Measurements from ENCODE around the gene KRTAP10-2. TPM values are rescaled to one million over a fixed set of nuclear protein-coding genes. Genes with fewer than 3 reads are reported as not detected.
A peak's percentile ranks its signal among the peaks of the same experiment; 100 is the strongest.
"Not testable (repeated sequence)": the region's sequence is repeated elsewhere in the genome, so short reads cannot be mapped to it uniquely, and the experiment has no call there.

The KRTAP10-2 gene
- polyA plus RNA-seq = not detected in 3 replicates
- not detected for polyA plus RNA-seq (2011; ENCODE audit: low read depth)
- polyA plus RNA-seq (2011; cell fraction: cytosol; rRNA removed) = not detected in 2 replicates
- polyA plus RNA-seq (2011; cell fraction: nucleus; rRNA removed) = not detected in 2 replicates
- not detected in 2 replicates for polyA plus RNA-seq (2012; ENCODE audit: low replicate concordance)
- not detected in 3 replicates for polyA minus RNA-seq
- polyA minus RNA-seq (2011; cell fraction: cytosol; rRNA and poly(A)+ RNA removed) = not detected
- polyA minus RNA-seq (2011; cell fraction: nucleus; rRNA and poly(A)+ RNA removed) = not detected in 2 replicates

- Histone ChIP-seq H3K4me3 (ENCODE audit: control insufficient read depth in 2 of 3, extremely low read depth in 1 of 3, insufficient read depth in 2 of 3, low read depth in 1 of 3, low read length in 3 of 3) (no peak within 1 kb of the TSS), H3K79me2 (ENCODE audit: control insufficient read depth, insufficient read depth, low read length) (no peaks in the 10 kb centered on the region), H2AFZ (ENCODE audit: control insufficient read depth, low read length) (no peak within 1 kb of the TSS), H3K27me3 (ENCODE audit: control insufficient read depth, extremely low read depth, insufficient read depth, low read length) (peaks cover 4% of the 10 kb centered on the region), H3K36me3 (ENCODE audit: control insufficient read depth in 2 of 2, extremely low read depth in 1 of 2, insufficient read depth in 2 of 2, low read length in 2 of 2) (no peaks in the 10 kb centered on the region), H3K9me3 (ENCODE audit: control insufficient read depth, low read depth, low read length) (no peaks in the 10 kb centered on the region), H3K27ac (ENCODE audit: control insufficient read depth, insufficient read depth, low read length) (no peak within 1 kb of the TSS), H4K20me1 (ENCODE audit: control insufficient read depth, extremely low read depth, insufficient read depth, low read length) (no peaks in the 10 kb centered on the region), H3K9ac (ENCODE audit: control insufficient read depth, extremely low read depth, insufficient read depth, low read length) (no peak within 1 kb of the TSS), H3K4me2 (ENCODE audit: control insufficient read depth, extremely low read depth, insufficient read depth, low read depth, low read length) (peak within 1 kb of the TSS; percentile 2), H3K4me1 (ENCODE audit: control insufficient read depth, extremely low read depth, insufficient read depth, low read length) (peaks cover 22% of the 10 kb centered on the region), H3K9me1 (ENCODE audit: control insufficient read depth, extremely low read depth, insufficient read depth, low read length) (no peaks in the 10 kb centered on the region)
- TF ChIP-seq CTCF (optimal IDR thresholded peaks at IDR 0.05 in 1 of 3, IDR thresholded peaks at IDR 0.05 in 1 of 3, conservative IDR thresholded peaks at IDR 0.05 in 1 of 3; ENCODE audit: extremely low read depth in 1 of 3, insufficient read depth in 2 of 3, low read length in 3 of 3) = no peak
- TF ChIP-seq EZH2 (IDR thresholded peaks at IDR 0.05; ENCODE audit: low read length) = no peak
- dilution Hi-C loops (cut with MboI; ENCODE audit: extremely low pct_ligation_motif_present, low sequenced_read_pairs) = no loop called here
- FAIRE-seq (no peak), DNase-seq (ENCODE audit: low read depth, low spot score) (no peak)
Measured at GRCh38 chr21:44551340-44551961, at the start of gene KRTAP10-2. KRTAP10-2 (minus strand) TSS chr21:44551505; CDS start chr21:44551458, 47 bp downstream.

DNA sequence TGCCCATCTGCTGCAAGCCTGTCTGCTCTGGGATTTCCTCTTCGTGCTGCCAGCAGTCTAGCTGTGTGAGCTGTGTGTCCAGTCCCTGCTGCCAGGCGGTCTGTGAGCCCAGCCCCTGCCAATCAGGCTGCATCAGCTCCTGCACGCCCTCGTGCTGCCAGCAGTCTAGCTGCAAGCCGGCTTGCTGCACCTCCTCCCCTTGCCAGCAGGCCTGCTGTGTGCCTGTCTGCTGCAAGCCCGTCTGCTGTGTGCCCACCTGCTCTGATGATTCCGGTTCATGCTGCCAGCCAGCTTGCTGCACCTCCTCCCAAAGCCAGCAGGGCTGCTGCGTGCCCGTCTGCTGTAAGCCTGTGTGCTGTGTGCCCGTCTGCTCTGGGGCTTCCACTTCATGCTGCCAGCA is 49.8 kb upstream of the KRTAP10-2 start:
- H3K27me3 ChIP-seq (ENCODE audit: control insufficient read depth, extremely low read depth, insufficient read depth, low read length) = not testable (repeated sequence)

GRCh38 chr21:44600118-44600978 is 49.0 kb upstream of the KRTAP10-2 start, which contains the start of gene KRTAP10-7:
KRTAP10-7 (plus strand) TSS chr21:44600597; CDS start chr21:44600622, 25 bp downstream.
- H3K4me1 ChIP-seq (ENCODE audit: control insufficient read depth, extremely low read depth, insufficient read depth, low read length); FAIRE-seq; H3K27me3 ChIP-seq (ENCODE audit: control insufficient read depth, extremely low read depth, insufficient read depth, low read length); dilution Hi-C loops (cut with MboI; ENCODE audit: extremely low pct_ligation_motif_present, low sequenced_read_pairs); H3K4me3 ChIP-seq (ENCODE audit: control insufficient read depth in 2 of 3, extremely low read depth in 1 of 3, insufficient read depth in 2 of 3, low read depth in 1 of 3, low read length in 3 of 3); H3K27ac ChIP-seq (ENCODE audit: control insufficient read depth, insufficient read depth, low read length); H2AFZ ChIP-seq (ENCODE audit: control insufficient read depth, low read length); H3K9me3 ChIP-seq (ENCODE audit: control insufficient read depth, low read depth, low read length); H3K4me2 ChIP-seq (ENCODE audit: control insufficient read depth, extremely low read depth, insufficient read depth, low read depth, low read length); H3K79me2 ChIP-seq (ENCODE audit: control insufficient read depth, insufficient read depth, low read length); H3K36me3 ChIP-seq (ENCODE audit: control insufficient read depth in 2 of 2, extremely low read depth in 1 of 2, insufficient read depth in 2 of 2, low read length in 2 of 2); DNase-seq (ENCODE audit: low read depth, low spot score); H4K20me1 ChIP-seq (ENCODE audit: control insufficient read depth, extremely low read depth, insufficient read depth, low read length); H3K9ac ChIP-seq (ENCODE audit: control insufficient read depth, extremely low read depth, insufficient read depth, low read length); H3K9me1 ChIP-seq (ENCODE audit: control insufficient read depth, extremely low read depth, insufficient read depth, low read length): not testable (repeated sequence)

More for the DNA sequence above, 49.8 kb upstream of the KRTAP10-2 start:
- H3K36me3 ChIP-seq (ENCODE audit: control insufficient read depth in 2 of 2, extremely low read depth in 1 of 2, insufficient read depth in 2 of 2, low read length in 2 of 2); dilution Hi-C loops (cut with MboI; ENCODE audit: extremely low pct_ligation_motif_present, low sequenced_read_pairs); H3K79me2 ChIP-seq (ENCODE audit: control insufficient read depth, insufficient read depth, low read length); H4K20me1 ChIP-seq (ENCODE audit: control insufficient read depth, extremely low read depth, insufficient read depth, low read length); H3K9me1 ChIP-seq (ENCODE audit: control insufficient read depth, extremely low read depth, insufficient read depth, low read length); H3K4me3 ChIP-seq (ENCODE audit: control insufficient read depth in 2 of 3, extremely low read depth in 1 of 3, insufficient read depth in 2 of 3, low read depth in 1 of 3, low read length in 3 of 3); H3K9ac ChIP-seq (ENCODE audit: control insufficient read depth, extremely low read depth, insufficient read depth, low read length); H2AFZ ChIP-seq (ENCODE audit: control insufficient read depth, low read length); FAIRE-seq; H3K4me2 ChIP-seq (ENCODE audit: control insufficient read depth, extremely low read depth, insufficient read depth, low read depth, low read length); H3K4me1 ChIP-seq (ENCODE audit: control insufficient read depth, extremely low read depth, insufficient read depth, low read length); H3K9me3 ChIP-seq (ENCODE audit: control insufficient read depth, low read depth, low read length); H3K27ac ChIP-seq (ENCODE audit: control insufficient read depth, insufficient read depth, low read length); DNase-seq (ENCODE audit: low read depth, low spot score): not testable (repeated sequence)
